DMS153 treated with DMSO at 0.1 percent for 48 hours (cell line): ENCODE measurements around the gene CYP26A1.

Experiments
- DNase-seq: peaks from one replicate; lab custom pipeline; 2025; ENCODE audit not compliant: unreplicated experiment; lab: John Stamatoyannopoulos, UW

CYP26A1 gene

DNA sequence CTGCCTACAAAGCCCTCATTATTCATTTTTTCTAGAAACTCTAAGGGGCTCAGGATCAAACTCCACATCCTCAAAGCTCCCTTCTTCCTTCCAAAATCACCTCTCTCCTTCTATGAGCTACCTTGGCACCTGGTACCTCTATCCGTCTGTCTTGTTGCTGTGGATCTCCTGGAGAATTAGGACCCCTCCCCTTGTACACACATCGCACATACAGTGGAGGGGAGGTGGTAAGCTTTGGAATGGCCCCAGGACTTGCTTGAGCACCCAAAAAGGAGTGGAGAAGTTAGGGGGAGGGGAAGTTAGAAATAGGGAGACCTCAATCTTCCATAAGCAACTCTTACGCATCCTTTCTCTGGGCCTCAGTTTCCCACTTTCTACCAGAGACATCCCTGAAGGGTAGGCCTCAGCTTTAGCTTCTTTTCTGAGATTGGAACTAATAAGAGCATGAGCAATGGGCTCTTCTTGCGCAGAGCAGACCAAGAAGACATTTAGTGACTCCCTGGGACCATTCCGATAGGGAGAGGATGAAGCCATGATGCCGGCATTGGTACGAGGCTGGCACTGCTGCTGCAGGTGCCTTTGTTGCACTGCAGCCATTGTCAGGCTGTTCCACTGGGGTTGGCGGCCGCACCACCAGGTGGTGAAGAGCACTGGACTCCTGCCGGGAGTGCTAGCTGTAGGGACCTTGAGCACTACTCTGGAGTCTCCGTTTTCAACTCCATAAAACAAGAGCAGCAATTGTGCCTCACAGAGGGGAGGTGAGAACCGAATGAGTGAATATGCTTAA, 8.6 kb upstream of the CYP26A1 start:
- no peak for DNase-seq

- DNase-seq, result no peak
Measured at GRCh38 chr10:93065675-93066543, 7.8 kb upstream of the CYP26A1 start.

DNA sequence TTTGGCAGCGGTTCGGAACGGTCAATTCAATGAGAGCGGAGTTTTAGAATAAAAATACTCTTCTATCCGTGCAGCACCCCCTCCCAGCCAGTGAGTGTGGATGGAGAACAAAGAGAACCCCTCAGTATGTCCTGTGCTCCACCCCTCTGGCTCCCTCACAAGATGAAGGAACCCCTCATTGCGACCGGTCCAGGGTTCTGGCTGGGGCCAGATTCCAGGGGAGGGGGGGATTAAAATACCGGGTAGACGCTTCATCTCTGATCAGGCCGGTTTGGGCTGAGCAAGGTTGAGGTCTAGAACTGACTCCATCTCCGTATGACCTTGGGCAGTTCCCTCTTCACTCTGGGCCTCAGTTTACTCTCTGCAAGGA, 7.2 kb upstream of the CYP26A1 start:
- no peak for DNase-seq

DNA sequence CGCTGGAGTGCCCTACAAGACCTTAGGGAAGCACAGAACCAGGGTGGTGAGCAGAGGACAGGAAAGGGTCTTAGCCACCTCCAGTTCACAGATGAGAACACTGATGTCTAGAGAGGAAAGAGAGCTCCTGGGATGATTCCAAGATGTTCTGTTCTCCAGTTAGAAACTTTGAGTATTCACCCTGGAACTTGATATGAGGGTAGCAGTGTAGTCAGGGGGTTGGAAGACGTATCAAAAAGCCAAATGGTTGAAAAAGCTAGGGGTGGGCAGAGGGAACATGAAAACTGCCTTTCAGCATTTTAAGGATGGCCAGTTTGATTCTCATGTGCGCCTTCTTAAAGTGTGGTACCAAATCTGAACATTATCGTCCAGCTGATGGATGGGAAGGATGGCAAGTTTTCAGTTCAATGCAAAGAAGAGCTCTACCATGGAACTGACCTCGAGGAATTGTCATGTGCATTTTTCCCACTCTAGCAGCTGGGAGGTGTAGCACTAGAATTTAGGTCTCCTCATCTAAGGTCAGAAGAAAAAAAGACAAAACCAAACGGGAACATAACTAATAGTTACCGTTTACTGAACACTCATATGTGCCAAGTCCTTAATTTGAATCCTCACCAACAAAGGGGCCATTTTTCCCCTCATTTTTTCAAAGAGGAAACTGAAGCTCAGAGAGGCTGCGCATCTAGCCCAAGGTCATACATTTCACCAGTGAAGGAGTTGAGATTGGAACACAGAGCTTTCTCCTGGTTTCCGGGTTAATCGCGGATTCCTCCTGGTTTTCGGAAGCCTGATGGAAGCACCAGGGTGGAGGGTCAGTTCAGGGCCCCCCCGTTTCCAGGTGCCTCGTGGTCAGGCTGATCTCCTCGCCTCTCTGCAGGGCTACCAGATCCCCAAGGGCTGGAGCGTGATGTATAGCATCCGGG, 6.0 kb upstream of the CYP26A1 start:
- DNase-seq, result no peak

DNA sequence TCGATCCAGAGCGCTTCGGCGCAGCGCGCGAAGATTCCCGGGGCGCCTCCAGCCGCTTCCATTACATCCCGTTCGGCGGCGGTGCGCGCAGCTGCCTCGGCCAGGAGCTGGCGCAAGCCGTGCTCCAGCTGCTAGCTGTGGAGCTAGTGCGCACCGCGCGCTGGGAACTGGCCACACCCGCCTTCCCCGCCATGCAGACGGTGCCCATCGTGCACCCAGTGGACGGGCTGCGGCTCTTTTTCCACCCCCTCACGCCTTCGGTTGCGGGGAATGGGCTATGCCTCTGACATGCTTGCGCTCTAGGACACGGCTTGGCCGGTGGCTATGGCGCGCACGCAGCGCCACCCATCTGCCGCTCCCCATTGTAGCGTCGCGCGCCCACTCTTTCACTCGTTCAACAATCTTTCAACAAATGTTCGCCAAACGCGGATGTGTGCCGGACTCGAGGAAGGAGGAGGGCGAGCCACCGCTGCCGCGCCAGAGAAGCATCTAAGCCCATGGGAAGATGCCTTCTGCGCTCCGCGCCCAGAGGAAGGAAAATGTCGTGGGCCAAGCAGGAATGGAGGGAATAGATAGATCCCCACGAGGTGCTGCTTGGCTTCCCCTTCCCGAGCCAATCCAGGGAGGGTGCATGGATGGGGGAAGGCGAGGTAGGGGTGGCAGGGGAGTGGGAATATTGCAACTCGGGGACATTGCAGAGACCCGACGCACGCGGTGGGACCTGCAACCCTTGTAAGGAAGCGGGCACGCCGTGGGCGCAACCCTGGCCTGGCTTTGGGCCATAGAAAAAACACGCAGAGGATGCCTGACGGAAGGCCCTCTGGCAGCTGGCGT, 5.1 kb upstream of the CYP26A1 start:
- no peak for DNase-seq

DNA sequence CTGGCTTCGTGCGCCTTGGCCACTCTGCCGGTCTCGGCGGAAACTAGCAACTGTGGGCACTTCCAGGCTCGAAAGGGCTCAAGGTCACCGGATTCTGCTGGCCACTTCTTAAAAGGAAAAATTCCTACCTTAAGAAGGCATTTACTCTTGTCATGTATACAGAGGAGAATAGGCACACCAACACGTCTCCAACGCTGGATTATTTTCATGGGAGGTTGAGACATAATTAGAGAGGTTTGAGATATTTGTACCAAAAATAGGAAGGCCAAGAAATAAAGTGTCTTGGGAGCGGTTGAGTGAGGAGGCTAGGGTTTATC, 4.5 kb upstream of the CYP26A1 start:
- no peak for DNase-seq

- no peak for DNase-seq
Measured at GRCh38 chr10:93070378-93071176, 3.1 kb upstream of the CYP26A1 start.

GRCh38 chr10:93071177-93071472, 2.6 kb upstream of the CYP26A1 start:
- no peak for DNase-seq

GRCh38 chr10:93071674-93072224, 1.9 kb upstream of the CYP26A1 start:
- no peak for DNase-seq

GRCh38 chr10:93072225-93072712, 1.4 kb upstream of the CYP26A1 start:
- no peak for DNase-seq

- DNase-seq, result no peak
Measured at GRCh38 chr10:93072713-93073538, 767 bp upstream of the CYP26A1 start.

DNA sequence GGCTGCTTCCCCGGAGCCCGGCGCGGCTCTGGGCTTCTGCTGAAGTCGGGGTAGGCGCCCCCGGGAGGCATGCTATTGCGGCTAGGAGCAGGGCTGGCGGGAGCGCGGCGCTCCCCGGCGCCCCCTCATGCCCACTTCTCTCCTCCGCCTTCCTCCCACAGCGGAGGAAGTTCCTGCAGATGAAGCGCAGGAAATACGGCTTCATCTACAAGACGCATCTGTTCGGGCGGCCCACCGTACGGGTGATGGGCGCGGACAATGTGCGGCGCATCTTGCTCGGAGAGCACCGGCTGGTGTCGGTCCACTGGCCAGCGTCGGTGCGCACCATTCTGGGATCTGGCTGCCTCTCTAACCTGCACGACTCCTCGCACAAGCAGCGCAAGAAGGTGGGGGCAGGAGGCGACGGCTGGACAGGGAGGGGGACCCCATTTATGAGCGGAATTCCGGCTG, 479 bp downstream of the CYP26A1 start:
- no peak for DNase-seq

DNA sequence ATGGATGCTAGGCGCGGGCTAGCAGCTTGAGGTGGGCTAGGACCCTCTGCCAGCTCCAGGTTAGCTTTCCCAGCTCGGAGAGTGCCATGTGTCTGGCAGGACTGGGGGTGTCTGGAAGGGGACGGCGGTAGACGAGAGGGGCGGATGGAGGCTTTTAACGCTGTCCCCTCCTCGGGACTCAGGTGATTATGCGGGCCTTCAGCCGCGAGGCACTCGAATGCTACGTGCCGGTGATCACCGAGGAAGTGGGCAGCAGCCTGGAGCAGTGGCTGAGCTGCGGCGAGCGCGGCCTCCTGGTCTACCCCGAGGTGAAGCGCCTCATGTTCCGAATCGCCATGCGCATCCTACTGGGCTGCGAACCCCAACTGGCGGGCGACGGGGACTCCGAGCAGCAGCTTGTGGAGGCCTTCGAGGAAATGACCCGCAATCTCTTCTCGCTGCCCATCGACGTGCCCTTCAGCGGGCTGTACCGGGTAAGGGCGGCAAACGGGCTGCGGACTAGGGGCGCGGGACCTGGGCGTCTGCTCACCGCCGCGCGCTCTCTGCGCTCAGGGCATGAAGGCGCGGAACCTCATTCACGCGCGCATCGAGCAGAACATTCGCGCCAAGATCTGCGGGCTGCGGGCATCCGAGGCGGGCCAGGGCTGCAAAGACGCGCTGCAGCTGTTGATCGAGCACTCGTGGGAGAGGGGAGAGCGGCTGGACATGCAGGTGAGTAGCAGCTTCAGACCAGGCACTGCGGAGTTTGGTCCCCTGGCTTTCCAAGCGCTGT, 1.1 kb downstream of the CYP26A1 start:
- DNase-seq, result no peak

DNA sequence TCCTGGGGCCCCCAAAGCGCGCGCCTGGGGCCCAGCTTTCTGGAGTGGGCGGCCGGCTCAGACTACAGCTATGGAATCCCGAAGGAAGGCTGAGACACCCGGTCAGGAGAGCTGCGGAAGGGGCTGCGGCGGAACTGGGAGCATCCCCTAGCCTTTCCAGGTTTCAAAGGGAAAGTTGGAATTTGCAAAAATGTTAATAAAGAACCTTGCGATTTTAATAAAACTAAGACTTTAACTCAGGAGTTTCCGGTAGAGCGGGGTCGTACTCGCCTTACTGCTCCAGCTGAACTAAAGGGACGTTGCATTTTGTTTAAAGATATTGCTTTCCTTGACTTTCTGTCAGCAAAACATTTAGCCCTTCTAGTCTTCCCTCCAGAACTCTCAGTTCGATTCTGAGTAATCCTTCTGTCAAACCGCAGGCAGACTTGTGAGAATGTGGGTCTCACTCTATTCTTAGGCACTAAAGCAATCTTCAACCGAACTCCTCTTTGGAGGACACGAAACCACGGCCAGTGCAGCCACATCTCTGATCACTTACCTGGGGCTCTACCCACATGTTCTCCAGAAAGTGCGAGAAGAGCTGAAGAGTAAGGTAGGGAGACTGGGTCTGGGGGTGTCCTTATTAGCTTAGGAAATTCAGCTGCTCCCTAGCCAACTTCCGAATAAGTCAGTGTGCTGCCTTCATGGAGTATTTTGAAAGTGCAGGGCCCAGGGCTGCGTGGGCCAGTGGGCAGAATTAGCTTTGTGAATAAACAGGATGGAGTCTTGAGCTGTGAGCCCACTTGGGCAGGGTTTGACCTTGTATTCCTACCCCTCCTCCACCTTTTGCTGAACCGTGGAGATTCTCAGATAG, 1.9 kb downstream of the CYP26A1 start:
- DNase-seq, result no peak

DNA sequence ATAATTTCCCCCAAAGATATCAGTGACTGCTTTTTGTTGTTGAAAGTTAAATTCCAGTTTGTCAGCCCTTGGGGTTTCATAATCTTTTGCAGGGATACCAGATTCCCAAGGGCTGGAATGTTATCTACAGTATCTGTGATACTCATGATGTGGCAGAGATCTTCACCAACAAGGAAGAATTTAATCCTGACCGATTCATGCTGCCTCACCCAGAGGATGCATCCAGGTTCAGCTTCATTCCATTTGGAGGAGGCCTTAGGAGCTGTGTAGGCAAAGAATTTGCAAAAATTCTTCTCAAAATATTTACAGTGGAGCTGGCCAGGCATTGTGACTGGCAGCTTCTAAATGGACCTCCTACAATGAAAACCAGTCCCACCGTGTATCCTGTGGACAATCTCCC, 3.2 kb downstream of the CYP26A1 start:
- no peak for DNase-seq

DNA sequence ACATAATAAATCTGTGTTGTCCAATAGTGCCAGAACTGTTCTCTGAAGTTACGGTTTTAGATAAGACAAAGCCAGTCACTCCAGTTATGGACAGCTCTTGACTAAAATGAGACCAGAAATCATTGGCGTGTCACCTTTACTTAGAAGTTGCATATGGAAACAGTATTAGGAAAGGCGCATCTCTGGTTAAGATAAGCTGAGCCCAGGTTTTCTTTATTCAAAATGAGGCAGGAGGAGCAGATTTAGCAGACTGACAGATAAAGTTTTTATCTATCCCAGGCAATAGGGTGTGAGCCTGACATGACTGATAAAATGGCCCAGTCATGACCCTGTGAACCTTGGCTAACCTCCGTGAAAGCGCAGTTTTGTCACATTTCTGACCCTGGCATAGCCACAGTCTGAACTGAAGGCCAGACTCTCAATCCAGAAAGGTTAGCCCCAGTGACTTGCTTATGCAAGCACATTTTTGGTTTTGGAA, 4.2 kb downstream of the CYP26A1 start:
- DNase-seq, result no peak
